HG02623 (cell line): ENCODE results near the gene CAMK2D.

Experiments
- ATAC-seq: cut with Tn5 transposase; IDR thresholded peaks from one replicate; pipeline ENCODE4 v1.9.1; 2021; ENCODE audit warnings: moderate library complexity; ENCODE audit not compliant: unreplicated experiment

CAMK2D gene

DNA sequence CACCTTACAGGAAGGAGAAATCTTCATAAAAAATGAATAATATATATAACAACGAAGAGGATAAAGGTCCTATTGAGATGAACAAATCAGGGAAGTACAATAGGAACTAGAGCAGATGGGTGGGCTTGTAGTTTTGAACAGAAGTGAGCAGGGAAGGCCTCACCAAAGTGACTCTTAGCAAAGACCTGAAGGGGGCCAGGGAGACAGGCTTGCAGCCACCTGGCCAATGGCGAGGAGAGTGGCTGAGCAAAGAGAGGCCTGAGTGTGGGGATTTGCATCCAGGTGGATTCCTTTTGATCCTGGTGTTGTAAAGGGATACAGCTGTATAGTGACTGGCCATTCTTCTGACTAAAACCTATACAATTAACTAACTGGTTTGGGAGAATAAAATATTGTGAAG lies 354.1 kb downstream of the CAMK2D start:
- no peak for ATAC-seq

DNA sequence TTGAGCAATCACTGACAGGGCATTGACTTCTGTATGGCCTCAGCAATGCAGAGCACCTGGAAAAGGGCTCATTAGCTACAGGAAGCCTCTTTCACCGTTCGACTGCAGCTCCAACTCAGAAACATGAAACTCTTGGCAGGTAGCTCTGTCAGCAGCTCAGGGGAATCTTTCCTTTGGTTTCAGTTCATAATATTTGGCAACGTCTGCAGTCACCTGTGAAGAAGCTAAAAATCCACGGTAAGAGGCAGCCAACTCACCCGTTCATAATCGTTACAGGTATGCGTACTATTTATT lies 354.9 kb downstream of the CAMK2D start:
- no peak for ATAC-seq

DNA sequence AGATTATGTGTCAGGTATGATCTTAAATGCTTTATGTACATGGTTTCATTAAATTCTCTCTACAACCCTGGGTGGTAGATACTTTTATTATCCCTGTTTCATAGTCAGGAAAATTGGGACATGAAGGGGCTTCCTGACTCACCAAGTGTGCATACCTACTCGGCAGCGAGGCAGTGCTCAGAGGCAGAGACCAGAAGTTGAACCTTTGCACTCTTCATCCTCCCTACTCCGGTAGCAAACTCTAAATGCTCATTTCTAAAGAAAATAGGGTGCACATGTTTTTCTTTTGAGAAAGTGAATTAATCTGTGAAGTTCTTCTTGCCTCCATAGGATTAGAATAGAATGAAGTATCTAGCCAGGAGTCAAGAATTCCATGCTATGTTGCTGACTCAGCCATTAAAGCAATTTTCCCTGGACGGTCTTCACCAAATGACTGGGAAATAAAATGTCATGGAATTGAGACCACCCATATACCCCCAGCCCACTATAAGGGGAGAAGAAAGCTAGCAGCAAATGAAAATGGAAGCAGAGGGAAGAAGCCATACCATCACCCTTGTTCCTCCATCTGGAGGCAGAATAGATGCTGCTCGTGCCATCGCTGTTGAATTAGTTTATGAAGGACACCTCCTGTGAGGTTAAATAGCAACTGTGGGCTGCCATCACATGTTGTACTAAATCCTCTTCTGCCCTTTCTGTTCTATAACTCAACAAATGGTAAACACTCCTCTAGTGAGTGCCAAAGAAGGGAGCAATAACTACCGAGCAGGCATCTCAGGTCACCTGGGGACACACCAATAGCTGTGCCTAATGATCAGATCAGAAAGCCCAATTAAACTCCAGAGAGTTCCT lies 355.4 kb downstream of the CAMK2D start:
- no peak for ATAC-seq

DNA sequence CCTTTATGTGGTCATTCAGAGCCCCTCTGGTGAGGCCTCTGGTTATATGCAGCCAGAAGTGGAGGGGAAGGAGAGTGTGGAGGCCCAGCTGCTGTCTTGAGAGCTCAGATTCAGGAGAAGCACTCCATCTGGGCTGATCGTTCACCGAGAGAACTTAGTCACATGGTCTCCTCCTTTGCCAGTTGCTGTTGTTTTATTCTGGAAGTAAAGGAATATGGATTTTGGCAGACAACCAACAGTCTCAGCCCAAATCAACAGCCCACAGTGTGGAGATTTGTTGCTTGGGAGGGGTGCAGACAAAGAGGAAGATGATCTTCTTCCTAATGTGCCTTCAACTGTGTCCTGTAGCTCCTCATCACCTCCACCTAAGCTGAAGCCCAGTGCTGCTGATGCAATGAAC lies 356.7 kb downstream of the CAMK2D start:
- ATAC-seq, result no peak

DNA sequence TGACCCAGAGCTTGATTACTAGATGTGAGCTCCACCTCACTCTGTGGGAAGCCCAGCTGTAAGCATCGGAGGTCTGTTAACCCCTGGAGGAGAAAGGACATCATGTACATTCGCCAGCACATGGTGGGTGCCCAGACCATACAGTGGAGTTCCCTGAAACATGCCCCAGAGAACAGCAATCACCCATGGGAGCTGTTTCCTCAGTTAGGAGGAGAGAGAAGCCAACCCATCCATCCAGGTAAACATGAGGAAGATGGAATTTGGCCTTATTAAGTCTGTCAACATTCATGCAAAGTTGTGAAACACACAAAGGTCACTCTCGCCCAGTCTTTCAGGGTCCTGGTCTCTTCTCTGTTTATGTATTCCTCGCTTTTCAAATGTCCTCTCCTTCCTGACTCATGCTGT lies 357.4 kb downstream of the CAMK2D start:
- ATAC-seq, result no peak
